ENCODE measurements around the gene SPR.

Gene SPR

DNA sequence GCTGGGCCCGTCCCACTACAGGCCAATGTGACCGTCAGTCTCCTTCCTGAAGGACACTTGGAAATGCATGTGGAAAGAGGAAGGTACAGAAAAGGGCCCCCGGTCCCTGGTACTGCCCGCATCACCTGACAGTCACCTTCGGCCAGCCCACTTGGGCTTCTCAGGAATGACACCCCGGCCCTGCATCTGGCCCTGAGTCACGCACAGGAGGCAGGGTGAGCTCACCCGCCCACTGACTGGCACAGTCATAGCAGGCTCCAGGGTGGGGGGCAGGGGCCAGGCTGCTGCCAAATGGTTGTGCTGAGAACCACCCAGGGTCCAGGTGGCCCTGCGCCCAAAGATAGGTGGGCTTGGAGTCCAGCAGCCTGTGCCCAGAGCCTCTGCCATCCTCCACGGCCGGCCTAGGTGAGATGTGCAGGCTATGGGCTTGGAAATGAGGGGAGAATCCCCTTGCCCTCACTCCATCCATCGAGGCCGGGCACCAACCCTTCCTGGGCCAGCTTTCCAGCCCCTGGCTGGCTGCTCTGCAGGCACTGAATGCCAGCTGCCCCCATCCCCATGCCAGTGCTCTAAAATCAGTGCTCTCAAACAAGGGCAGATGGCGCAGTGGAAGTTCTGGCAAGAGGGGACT lies 44.2 kb downstream of the SPR start:
- no peak for DNase-seq (ENCODE audit: low read depth in 2 of 2)

DNA sequence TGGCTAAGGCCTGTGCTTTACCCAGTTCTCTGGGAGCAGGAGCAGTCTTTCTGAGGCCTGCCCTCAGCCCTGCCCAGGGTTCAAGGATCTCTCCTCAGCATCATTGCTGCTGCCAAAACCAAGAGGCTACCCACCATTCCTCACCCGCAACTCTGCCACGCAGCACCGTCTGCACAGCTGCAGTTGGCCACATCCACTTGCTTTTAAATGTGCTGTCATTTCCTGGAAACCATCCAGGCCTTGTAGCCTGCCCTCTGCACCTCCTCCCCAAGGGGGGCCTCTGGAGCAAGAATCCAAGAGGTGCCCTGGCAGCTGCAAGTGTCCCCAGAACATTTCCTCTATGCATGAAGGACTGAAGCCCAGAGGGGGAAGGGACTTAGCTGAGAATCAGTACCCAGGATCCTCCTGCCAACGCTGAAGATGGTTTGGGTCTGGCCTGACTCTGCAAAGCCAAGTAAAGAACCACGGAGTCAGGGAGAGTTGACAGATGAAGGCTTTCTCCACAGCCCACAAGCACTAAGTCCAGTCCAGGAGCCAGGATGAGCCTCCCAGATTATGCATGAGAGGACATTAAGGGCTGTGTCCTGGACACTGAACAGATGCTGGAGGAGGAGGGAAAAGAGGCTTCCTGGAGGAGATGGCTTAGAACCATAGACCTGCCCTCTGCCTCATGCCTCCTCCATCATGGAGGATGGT lies 45.0 kb downstream of the SPR start:
- no peak for DNase-seq (ENCODE audit: low read depth in 2 of 2)

DNA sequence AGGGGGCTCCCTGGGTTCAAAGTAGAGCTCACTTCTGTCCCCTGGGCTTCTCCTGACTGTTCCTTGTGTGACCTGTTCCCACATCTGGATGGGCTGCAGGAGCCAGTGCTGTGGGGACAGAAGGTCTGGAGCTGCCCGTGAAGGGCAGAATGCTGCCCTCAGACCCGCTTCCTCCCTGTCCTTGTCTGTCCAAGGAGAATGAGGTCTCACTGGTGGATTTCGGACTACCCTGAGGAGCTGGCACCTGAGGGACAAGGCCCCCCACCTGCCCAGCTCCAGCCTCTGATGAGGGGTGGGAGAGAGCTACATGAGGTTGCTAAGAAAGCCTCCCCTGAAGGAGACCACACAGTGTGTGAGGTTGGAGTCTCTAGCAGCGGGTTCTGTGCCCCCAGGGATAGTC lies 45.6 kb downstream of the SPR start:
- no peak for DNase-seq (ENCODE audit: low read depth in 2 of 2)

DNA sequence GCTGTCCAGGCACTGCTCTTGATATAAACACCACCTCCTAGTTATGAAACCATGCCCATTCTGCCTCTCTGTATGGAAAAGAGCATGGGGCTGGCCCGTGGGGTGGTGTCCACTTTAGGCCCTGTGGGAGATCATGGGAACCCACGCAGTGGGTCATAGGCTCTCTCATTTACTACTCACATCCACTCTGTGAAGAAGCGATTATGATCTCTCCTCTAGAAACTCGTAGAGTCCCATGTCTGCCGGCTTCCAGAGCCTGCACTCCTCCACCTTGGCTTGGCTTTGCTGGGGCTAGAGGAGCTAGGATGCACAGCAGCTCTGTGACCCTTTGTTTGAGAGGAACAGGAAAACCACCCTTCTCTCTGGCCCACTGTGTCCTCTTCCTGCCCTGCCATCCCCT lies 46.0 kb downstream of the SPR start:
- DNase-seq (ENCODE audit: low read depth in 2 of 2): no peak

DNA sequence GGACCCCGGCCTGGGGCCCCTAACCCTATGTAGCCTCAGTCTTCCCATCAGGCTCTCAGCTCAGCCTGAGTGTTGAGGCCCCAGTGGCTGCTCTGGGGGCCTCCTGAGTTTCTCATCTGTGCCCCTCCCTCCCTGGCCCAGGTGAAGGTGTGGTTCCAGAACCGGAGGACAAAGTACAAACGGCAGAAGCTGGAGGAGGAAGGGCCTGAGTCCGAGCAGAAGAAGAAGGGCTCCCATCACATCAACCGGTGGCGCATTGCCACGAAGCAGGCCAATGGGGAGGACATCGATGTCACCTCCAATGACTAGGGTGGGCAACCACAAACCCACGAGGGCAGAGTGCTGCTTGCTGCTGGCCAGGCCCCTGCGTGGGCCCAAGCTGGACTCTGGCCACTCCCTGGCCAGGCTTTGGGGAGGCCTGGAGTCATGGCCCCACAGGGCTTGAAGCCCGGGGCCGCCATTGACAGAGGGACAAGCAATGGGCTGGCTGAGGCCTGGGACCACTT lies 46.5 kb downstream of the SPR start:
- DNase-seq (ENCODE audit: low read depth in 2 of 2): no peak

DNA sequence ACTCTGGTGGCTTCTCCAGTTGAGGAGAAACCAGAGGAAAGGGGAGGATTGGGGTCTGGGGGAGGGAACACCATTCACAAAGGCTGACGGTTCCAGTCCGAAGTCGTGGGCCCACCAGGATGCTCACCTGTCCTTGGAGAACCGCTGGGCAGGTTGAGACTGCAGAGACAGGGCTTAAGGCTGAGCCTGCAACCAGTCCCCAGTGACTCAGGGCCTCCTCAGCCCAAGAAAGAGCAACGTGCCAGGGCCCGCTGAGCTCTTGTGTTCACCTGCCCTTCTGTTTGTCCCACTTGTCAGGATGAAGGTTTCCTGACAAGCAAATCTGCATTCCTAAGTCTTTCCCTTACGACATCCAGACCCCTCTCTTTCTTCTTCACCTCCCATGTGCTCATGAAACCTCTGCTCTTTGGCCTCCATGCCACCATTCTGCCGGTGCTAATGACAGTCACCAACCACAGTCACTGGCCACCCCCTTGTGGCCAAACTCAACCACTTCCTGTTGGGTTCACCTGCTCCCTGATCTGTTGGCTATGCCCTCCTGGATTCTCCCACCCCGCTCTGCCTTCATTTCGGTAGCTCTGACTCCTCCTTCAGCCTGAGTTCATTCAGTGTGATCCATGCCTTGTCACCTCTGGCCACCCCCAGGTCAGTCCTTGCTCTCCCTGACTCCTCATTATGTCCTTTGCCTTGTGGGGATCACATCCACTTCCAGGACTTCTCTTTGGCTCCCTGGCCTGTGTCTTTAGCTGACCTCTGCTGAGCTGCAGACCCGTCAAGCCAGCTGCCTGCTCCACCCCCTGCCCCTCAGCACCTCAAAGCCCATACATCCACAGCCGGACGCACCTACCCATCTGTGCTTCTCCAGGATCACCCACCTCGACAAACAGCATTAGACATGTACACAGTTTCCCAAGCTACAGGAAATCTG lies 47.7 kb downstream of the SPR start:
- no peak for DNase-seq (ENCODE audit: low read depth in 2 of 2)

DNA sequence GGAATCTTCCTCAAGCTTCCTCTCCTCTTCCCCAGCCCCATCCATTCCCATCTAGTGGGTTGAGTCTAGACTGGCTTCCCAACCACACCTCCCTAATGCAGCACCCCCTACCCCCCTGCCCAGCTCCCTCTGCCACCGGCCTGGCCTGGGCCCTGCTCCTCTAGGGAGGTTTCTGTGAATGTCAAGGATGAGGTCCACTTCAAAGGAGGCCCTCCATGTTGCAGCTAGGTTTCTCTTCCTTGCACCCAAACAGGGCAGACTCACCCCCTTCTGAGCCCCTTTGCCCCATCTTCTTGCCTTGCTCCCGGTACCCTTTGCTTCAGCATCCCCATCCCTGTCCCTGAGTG lies 48.4 kb downstream of the SPR start:
- no peak for DNase-seq (ENCODE audit: low read depth in 2 of 2)

DNA sequence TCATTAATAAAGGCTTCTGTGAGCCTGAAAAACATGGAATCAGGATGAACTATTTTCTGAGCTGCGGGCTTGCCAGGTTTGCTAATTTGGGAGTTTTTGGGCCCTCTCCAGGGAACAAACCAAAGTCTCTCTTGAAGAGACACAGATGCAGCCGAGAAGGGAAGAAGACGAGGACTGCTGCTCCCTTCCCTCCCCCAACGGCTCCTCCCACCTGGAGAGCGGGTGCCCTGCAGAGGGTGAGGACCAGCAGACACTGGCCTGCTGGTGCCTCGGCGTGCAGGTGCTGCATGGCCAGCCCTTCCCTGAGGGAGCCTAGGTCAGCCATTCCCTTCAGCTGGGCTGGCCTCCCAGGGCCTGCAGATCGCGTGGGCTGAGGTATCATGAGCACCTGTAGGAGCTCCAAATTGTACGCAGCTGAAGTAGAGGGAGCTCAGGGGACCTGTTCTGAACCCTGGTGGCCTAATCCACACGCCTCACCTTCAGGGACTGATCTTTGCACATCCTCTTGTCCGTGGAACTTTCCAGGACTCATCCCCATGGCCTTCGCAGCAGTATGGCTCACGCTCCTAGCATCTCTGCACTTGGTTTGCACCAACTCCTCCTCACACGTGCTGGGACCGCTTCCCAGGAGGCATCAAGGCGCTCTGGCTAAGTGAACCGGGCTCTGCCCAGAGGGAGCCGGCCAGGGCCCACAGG lies 49.6 kb downstream of the SPR start:
- DNase-seq (ENCODE audit: low read depth in 2 of 2): no peak

DNA sequence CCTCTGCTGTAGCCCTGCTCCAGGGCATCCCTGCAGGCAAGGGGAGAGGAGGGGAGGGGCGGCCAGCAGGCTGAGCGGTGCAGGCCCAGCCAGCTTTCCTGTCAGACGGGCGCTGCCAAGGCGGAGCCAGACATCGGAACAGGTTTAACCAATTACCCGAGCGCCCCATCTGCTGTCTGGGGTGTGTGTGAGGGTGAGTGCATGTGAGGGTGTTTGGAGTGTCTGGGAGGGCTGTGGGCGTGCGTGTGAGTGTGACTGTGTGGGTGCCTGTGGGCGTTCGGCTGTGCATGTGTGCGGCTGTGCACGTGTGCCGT lies 50.1 kb downstream of the SPR start:
- DNase-seq (ENCODE audit: low read depth in 2 of 2): no peak

DNA sequence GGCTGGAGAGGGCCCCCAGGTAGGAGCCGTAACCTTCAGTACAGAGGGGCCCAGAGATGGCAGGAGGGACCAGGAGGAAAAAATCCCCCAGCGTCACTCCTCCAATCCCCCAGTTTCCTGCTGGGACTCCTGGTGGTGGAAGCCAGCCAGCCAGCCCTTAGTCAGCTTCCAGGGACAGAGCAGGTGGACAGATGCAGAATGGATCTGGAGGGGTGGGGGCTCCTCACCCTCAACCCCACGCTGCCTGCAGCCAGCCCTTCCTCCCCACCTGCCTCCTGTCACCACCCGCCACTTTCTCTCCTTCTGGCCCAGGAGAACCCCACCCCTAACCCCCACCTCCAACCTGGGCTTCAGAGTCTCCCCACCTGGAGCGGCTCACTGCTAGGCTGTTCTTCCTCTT lies 51.2 kb downstream of the SPR start:
- no peak for DNase-seq (ENCODE audit: low read depth in 2 of 2)

DNA sequence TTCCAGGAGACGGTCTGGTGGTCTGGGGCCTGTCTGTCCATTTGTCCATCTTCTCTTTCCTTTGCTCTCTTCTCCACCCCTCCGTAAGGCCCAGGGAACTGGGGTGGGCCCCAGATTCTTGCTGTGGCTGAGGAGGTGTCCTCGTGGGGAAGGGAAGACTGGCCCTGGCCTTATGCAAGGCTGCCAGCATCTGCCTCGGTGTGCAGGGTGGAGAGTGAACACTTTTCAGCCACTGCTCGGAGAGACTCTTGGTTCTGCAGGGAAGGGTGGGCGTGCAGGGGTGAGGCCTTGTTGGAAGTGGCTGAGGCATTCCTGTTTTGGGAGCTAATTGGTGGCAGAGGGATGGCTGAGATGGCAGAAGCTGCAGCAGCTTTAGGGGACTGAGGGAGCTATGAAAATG lies 53.2 kb downstream of the SPR start:
- DNase-seq (ENCODE audit: low read depth in 2 of 2): no peak

DNA sequence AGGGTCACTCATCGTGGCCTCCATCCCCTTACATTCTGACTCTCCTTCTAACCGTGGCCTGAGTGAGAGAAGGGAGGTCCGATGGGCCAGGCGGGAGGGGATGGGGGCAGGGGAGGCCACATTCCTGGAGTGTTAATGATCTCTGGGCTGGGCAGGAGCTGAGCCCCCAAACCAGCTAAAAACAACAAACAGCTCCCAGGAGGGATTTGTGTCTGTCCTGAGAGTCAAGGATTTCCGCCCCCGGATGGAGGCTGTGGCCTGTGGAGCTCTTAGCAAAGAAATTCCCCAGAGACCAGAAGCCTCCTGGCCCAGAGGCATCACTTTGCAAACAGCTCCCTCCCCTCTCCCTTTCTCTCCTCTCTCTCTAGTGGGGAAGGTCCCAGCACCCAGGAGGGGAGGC lies 53.6 kb downstream of the SPR start:
- peak in 1 of 2 experiments; percentile 9 for DNase-seq (ENCODE audit: low read depth in 2 of 2)
